GM18505 (cell line): ENCODE data around the gene NAGA.

Experiments used
- ATAC-seq: cut with Tn5 transposase; IDR thresholded peaks from one replicate; pipeline ENCODE4 v1.9.1; 2021; ENCODE audit not compliant: unreplicated experiment
- POLR2A ChIP-seq: IDR thresholded peaks from 4 replicates; pipeline ENCODE4 v1.6.1; 2011; ENCODE audit warnings: borderline replicate concordance; ENCODE audit not compliant: insufficient read depth, insufficient read length; ENCODE audit errors: extremely low read depth

NAGA gene

DNA sequence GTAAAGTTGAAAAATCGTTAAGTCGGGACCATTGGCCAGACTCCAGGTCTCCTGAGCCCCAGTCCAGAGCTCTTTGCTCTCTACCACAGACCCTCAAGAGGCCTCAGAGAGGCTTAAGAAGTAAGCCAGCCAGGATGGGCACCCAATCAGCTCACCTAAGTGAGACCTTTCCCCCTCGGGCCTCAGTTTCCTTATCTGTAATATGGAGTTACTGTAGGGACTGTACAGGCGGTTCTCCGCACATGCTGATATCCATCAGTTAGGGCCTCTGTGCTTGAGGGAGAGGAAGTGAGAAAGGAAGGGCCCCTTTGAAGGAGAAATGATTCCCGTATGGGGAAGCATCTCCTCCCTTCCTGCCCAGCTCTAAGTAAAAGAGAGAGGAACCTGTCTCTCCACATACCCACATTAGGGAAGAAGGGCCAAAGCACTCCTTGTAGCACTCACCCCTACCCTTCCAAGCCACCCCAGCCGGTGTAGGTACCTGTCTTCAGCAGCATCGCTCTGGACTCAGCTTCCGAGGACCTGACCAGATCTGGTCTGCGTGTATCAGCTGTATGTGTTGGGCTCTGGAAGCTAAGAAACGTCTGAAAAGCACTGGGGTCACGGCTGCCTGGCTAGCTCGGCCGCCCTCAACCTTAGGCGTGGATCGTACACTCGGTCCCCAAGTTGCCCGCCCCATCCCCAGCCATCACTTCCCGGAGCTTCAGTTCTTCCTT, 653 bp downstream of the NAGA start:
- ATAC-seq, result no peak

DNA sequence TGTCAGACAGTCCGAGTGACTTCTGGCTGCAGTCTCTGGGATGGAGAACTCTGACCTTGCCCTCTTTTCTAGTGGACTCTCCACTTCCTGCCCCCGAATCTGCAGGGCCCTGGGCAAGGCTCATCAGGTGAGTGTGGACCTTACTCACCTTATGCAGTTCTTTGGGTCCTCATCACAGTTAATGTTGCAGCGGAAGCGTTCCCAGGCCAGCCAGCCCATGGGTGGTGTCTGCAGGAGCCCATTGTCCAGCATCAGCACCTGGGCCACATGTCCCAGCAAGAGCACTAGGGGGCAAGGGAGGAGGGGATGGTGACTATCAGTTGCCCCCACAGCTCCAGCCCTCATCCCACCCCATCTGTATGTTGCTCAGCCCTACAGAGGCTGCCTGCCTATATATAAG, 2.3 kb downstream of the NAGA start:
- ATAC-seq, result no peak
- TF ChIP-seq POLR2A, result no peak

More for the DNA sequence above, 653 bp downstream of the NAGA start:
- no peak for TF ChIP-seq POLR2A

DNA sequence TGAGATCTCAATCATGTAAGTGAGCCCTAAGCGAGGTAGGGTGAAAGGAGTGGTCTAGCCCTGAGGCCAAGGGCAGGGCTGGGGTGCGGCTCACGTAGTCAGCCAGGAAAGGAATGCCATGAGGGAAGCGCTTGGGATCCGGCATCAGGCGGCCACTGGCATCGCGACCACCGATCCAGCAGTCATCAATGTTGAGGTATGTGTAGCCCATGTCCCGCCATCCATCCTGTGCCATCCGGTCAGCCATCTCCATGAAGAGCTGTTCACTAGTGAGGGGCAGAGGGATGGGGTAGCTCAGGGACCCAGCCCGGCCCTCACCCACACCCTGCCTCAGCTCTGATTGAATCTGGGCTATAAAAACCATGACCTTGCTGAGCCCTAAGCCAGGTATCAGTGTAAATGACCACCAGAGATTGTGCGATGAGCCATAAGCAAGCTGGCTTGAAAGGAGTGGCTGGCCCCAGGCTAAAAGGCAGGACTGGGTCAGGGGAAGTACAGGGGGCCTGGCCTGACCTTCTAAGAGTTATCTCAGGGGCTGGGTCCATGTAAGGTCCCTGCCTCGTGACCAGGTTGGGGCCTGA, 2.9 kb downstream of the NAGA start:
- ATAC-seq, result no peak
- TF ChIP-seq POLR2A, result no peak

DNA sequence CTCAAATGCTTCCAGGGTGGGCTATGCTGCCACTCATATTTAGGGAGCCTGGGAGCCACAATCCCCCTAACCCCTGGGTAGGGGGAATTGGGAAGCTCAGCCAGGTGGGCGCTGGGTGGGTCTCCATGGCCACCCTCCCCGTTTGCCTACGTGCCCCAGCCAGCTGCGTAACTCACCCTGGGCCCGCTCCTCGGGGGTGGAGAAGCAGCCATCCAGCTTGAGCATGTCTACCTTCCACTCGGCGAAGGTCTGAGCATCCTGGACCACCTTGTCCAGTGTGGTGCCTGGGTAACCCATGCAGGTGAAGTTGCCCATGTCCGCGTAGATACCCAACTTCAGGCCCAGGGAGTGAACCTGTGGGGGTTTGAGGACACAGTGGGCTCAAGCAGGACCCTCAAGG, 3.7 kb downstream of the NAGA start:
- no peak for TF ChIP-seq POLR2A
- ATAC-seq, result no peak

GRCh38 chr22:42066126-42066761, 4.4 kb downstream of the NAGA start:
- no peak for ATAC-seq
- no peak for TF ChIP-seq POLR2A

DNA sequence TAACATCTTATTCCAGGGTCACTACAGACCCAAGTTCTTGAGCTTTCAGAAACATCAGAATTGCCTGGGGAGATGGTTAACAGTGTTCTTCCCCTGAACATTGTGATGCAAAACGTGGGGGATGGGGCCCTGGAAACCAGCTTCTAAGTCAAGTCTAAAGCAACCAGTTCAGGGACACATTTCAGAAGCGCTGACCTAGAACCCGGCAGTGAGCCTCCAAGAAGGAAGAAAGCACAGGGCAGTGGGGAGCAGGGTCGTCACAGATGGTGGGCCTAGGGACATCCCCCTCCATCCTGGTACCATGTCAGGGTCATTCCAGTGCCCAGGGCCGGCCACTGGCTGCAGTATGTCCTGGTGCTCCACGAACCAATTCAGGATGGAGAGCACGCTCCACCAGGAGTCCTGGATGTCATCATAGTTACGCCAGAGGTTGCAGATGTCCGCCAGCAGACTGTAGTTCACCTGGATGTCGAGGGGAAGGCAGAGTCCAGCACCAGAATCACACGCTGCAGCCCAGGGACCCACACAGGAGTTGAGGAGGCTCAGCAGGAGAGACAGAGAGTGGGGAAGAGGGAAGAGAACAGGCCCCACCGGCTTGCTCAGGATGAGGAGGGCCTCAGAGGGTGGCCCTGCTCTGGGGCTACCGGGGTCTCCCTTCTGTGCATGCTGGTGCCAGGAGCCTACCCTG, 5.0 kb downstream of the NAGA start:
- no peak for TF ChIP-seq POLR2A
- ATAC-seq, result no peak

GRCh38 chr22:42064629-42065028, 6.0 kb downstream of the NAGA start:
- ATAC-seq, result no peak
- TF ChIP-seq POLR2A, result no peak

GRCh38 chr22:42062506-42063170, 8.0 kb downstream of the NAGA start:
- no peak for TF ChIP-seq POLR2A
- ATAC-seq, result no peak

DNA sequence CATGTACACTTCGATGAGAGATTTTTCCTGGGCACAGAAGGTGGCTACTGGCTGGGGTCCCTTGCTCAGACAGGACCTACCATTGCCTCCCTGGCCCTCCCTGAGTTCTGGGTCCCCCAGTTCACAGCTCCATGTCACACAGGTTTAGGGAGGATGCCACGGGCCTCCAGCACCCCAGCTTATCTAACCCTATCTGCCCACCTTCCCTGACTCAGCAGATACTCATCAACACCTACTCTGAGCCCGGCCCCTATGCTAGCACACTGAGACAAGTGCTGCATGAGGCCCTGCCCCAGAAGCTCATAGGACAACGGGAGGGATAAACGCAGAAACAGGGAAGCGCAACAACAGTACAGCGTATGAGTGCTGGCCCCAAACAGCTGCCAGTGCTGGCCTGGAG, 9.6 kb downstream of the NAGA start:
- no peak for TF ChIP-seq POLR2A
- ATAC-seq, result no peak

DNA sequence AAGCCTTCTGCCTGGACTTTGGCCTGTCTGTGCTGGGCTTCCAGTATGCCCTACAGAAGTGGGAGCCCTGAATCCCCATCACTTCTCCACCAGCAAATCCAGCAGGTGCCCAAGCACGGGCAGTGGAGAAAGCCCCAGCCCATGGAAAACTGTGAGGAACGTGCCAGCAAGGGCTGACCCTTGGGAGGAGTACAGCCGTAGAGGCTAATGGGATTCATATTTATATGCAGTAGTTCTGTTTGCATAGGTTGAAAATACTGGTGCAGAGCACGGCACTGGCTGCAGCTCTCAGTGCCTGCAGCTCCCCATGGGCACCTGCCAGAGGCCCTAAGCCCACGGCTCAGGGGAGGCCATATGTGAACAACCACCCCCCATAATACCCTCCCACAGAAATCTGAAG, 10.1 kb downstream of the NAGA start:
- ATAC-seq, result no peak
- no peak for TF ChIP-seq POLR2A

- no peak for ATAC-seq
- no peak for TF ChIP-seq POLR2A
These were observed 13.7 kb downstream of the NAGA start for GRCh38 chr22:42056757-42057511.

GRCh38 chr22:42052765-42053164, 17.8 kb downstream of the NAGA start:
- no peak for ATAC-seq
- TF ChIP-seq POLR2A, result no peak

DNA sequence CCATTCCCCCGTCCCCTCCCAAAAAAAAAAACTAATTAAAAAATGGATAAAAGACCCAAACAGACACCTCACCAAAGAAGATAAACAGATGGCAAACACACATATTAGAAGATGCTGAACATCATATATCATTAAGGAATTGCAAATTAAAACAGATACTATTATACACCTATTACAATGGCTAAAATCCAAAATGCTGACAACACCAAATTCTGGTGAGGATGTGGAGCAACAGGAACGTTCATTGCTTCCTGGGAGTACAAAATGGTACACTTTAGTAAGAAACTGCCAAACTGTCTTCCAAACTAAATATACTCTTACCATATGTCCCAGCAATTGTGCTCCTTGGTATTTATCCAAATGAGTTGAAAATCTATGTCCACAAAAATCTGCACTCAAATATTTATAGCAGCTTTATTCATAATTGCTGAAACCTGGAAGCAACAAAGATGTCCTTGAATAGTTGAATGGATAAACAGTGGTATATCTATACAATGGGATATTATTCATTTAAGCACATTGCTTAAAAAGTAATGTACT, 19.9 kb downstream of the NAGA start:
- TF ChIP-seq POLR2A, result no peak
- ATAC-seq, result no peak

DNA sequence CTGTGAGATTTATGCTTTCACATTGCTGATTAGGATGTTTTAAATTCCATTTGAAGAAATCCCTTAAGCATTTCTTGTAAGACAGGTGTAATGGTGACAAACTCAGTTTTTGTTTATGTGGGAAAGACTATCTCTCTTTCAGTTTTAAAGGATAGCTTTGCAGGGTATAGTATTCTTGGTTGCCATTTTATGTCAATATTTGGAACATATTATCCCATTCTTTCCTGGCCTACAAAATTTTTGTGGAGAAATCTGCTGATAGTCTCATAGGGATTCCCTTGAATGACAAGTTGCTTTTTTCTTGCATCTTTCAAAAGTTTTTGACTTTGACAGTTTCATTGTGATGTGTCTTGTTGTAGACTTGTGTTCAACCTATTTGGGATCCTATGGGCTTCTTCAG, 28.8 kb downstream of the NAGA start:
- no peak for TF ChIP-seq POLR2A
- no peak for ATAC-seq
